Measurements from ENCODE around the gene MINDY4.

The MINDY4 gene

DNA sequence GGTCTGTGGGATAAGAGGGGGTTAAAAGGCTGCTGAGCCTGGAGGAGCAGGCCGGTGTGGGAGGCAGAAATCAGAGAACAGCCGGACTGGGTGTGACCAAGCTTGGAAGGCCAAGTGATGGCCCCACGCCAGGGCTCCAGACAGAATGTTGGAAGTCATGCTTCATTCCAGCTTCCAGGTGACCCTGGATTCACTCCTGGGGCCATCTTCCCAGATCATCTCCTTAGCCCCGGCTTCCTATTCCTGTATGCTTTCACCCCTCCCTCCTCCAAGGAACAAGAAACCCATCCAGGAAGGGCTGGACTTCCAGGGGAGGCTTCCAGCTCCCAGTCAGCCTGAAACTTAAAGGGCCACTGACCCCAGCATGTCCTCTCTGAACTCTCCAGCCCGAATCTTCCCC lies 18.2 kb upstream of the MINDY4 start:
- H3K9me3 Mint-ChIP-seq (ENCODE audit: low read depth) = no peaks in the 10 kb centered on the region
- no peaks in the 10 kb centered on the region for H3K27me3 Mint-ChIP-seq
- no peak overlapping the region for H3K4me3 Mint-ChIP-seq
- no peak overlapping the region for H3K27ac Mint-ChIP-seq
- no peaks in the 10 kb centered on the region for H3K4me1 Mint-ChIP-seq (ENCODE audit: low read depth)
- H3K36me3 Mint-ChIP-seq = no peaks in the 10 kb centered on the region

GRCh38 chr7:30754315-30754877 lies 16.8 kb upstream of the MINDY4 start:
- Mint-ChIP-seq H3K27me3 (no peaks in the 10 kb centered on the region), H3K4me1 (ENCODE audit: low read depth) (no peaks in the 10 kb centered on the region), H3K27ac (no peak overlapping the region), H3K4me3 (no peak overlapping the region), H3K36me3 (no peaks in the 10 kb centered on the region), H3K9me3 (ENCODE audit: low read depth) (no peaks in the 10 kb centered on the region)

- Mint-ChIP-seq H3K4me3 (no peak overlapping the region), H3K4me1 (ENCODE audit: low read depth) (no peaks in the 10 kb centered on the region), H3K27me3 (no peaks in the 10 kb centered on the region)
These were observed 15.6 kb upstream of the MINDY4 start for GRCh38 chr7:30755384-30756154.

DNA sequence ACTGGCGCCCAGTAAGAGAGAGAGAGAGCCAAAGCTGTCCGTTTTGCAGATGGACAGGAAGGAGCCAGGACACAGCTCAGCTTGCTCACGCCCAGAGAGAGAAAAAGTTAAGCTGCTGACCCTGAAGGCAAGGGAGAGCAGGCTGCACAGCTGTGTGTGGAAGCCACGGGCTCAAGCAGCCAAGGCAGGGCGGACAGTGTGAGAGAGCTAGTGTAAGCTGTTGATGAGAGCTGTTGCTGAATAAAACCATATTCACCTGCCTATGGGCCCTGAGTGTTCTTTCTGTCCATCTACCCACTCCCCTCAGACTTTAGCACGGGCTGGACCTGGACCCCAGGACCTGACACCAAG lies 13.9 kb upstream of the MINDY4 start:
- Mint-ChIP-seq H3K27me3 (no peaks in the 10 kb centered on the region), H3K9me3 (ENCODE audit: low read depth) (no peaks in the 10 kb centered on the region), H3K4me1 (ENCODE audit: low read depth) (no peaks in the 10 kb centered on the region), H3K36me3 (no peaks in the 10 kb centered on the region), H3K4me3 (no peak overlapping the region), H3K27ac (no peak overlapping the region)

More at GRCh38 chr7:30755384-30756154, 15.6 kb upstream of the MINDY4 start:
- no peaks in the 10 kb centered on the region for H3K36me3 Mint-ChIP-seq
- H3K27ac Mint-ChIP-seq = no peak overlapping the region
- no peaks in the 10 kb centered on the region for H3K9me3 Mint-ChIP-seq (ENCODE audit: low read depth)

- Mint-ChIP-seq H3K27ac (no peak overlapping the region), H3K4me1 (ENCODE audit: low read depth) (no peaks in the 10 kb centered on the region), H3K27me3 (no peaks in the 10 kb centered on the region), H3K9me3 (ENCODE audit: low read depth) (no peaks in the 10 kb centered on the region), H3K36me3 (no peaks in the 10 kb centered on the region), H3K4me3 (no peak overlapping the region)
These were observed 10.6 kb upstream of the MINDY4 start for GRCh38 chr7:30760514-30761213.

GRCh38 chr7:30761214-30762156 lies 9.7 kb upstream of the MINDY4 start:
- no peak overlapping the region for H3K27ac Mint-ChIP-seq
- H3K4me1 Mint-ChIP-seq (ENCODE audit: low read depth) = no peaks in the 10 kb centered on the region
- no peaks in the 10 kb centered on the region for H3K36me3 Mint-ChIP-seq
- H3K27me3 Mint-ChIP-seq = no peaks in the 10 kb centered on the region
- H3K4me3 Mint-ChIP-seq = no peak overlapping the region
- H3K9me3 Mint-ChIP-seq (ENCODE audit: low read depth) = no peaks in the 10 kb centered on the region

- no peaks in the 10 kb centered on the region for H3K36me3 Mint-ChIP-seq
- no peak overlapping the region for H3K4me3 Mint-ChIP-seq
- no peaks in the 10 kb centered on the region for H3K9me3 Mint-ChIP-seq (ENCODE audit: low read depth)
- H3K4me1 Mint-ChIP-seq (ENCODE audit: low read depth) = no peaks in the 10 kb centered on the region
- H3K27me3 Mint-ChIP-seq = no peaks in the 10 kb centered on the region
- H3K27ac Mint-ChIP-seq = no peak overlapping the region
These were observed 6.9 kb upstream of the MINDY4 start for GRCh38 chr7:30764030-30764975.

DNA sequence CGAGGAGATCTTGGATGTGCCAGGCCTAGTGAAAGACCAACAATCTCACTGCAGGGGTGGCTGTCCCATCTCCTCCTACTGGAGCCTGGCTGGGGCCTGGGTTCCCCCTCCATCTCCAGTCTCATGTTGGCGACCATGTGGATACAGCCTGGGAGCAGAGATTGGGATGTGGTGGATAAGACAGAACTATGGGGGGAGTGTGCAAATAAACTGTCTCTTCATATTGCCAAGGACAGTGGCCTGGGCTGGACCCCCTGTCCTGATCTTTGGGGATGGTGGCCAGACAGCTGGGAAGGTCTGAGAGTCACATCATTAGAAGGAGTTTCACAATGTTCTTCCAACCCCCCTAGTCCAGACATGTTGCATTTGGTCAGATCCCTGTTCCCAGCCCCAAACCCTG lies 5.8 kb upstream of the MINDY4 start:
- Mint-ChIP-seq H3K9me3 (ENCODE audit: low read depth) (no peaks in the 10 kb centered on the region), H3K27me3 (no peaks in the 10 kb centered on the region), H3K27ac (no peak overlapping the region), H3K36me3 (no peaks in the 10 kb centered on the region), H3K4me1 (ENCODE audit: low read depth) (peaks cover 1% of the 10 kb centered on the region), H3K4me3 (no peak overlapping the region)

- no peaks in the 10 kb centered on the region for H3K27me3 Mint-ChIP-seq
- H3K9me3 Mint-ChIP-seq (ENCODE audit: low read depth) = no peaks in the 10 kb centered on the region
- peaks cover 11% of the 10 kb centered on the region for H3K4me1 Mint-ChIP-seq (ENCODE audit: low read depth)
- H3K36me3 Mint-ChIP-seq = no peaks in the 10 kb centered on the region
- H3K27ac Mint-ChIP-seq = no peak overlapping the region
- peak overlapping the region; percentile 76 for H3K4me3 Mint-ChIP-seq
These were observed 408 bp upstream of the MINDY4 start for GRCh38 chr7:30770845-30771173.

- Mint-ChIP-seq H3K27ac (peak overlapping the region; percentile 93), H3K27me3 (no peaks in the 10 kb centered on the region), H3K36me3 (no peaks in the 10 kb centered on the region)
These were observed 736 bp downstream of the MINDY4 start for GRCh38 chr7:30771880-30772425.

DNA sequence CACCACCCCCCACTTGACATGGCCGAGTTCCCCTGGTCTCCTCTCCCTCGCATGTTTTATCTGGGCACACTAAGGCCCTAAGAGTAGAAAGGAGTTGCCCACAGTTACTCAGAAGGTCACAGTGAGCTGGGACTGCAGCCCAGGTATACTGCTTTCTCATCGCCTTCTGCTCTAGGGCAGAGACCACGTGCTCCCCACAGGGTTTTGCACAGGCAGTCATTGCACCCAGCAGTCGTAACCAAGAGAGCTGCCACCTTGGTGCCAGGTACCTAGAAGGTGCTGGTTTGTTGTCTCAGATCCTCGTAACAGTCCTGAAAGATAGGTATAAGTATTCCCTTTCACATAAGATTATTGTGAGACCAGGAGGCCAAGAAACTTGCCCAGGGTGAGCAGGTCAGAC lies 1.8 kb downstream of the MINDY4 start:
- H3K27me3 Mint-ChIP-seq = no peaks in the 10 kb centered on the region
- H3K9me3 Mint-ChIP-seq (ENCODE audit: low read depth) = no peaks in the 10 kb centered on the region
- no peak overlapping the region for H3K4me3 Mint-ChIP-seq
- peaks cover 11% of the 10 kb centered on the region for H3K4me1 Mint-ChIP-seq (ENCODE audit: low read depth)
- H3K36me3 Mint-ChIP-seq = no peaks in the 10 kb centered on the region
- no peak overlapping the region for H3K27ac Mint-ChIP-seq

More at GRCh38 chr7:30771880-30772425, 736 bp downstream of the MINDY4 start:
- Mint-ChIP-seq H3K9me3 (ENCODE audit: low read depth) (no peaks in the 10 kb centered on the region), H3K4me1 (ENCODE audit: low read depth) (peaks cover 11% of the 10 kb centered on the region), H3K4me3 (peak overlapping the region; percentile 93)

GRCh38 chr7:30775992-30776391 lies 4.8 kb downstream of the MINDY4 start:
- H3K9me3 Mint-ChIP-seq (ENCODE audit: low read depth) = no peaks in the 10 kb centered on the region

DNA sequence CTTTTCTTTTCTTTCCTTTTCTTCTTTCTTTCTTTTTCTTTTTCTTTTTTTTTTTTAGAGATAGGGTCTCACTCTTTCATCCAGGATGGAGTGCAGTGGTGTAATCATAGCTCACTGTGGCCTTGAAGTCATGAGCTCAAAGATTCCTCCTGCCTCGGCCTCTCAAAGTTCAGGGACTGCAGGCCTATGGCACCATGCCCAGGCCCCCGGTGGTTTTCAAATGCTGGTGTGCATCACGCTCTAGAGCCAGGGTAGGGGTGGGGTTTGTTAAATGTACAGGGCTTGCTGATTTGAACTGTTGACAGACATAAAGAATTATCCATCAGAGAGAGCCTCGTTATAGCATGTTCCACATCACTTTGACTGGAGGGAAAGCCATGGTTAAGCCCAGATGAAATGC lies 5.8 kb downstream of the MINDY4 start:
- no peak overlapping the region for H3K4me3 Mint-ChIP-seq
- no peaks in the 10 kb centered on the region for H3K9me3 Mint-ChIP-seq (ENCODE audit: low read depth)
- H3K27ac Mint-ChIP-seq = no peak overlapping the region
- H3K36me3 Mint-ChIP-seq = peaks cover 4% of the 10 kb centered on the region
- H3K4me1 Mint-ChIP-seq (ENCODE audit: low read depth) = peaks cover 3% of the 10 kb centered on the region
- no peaks in the 10 kb centered on the region for H3K27me3 Mint-ChIP-seq

More at GRCh38 chr7:30775992-30776391, 4.8 kb downstream of the MINDY4 start:
- Mint-ChIP-seq H3K36me3 (peaks cover 2% of the 10 kb centered on the region), H3K27me3 (no peaks in the 10 kb centered on the region), H3K27ac (no peak overlapping the region), H3K4me1 (ENCODE audit: low read depth) (peaks cover 4% of the 10 kb centered on the region), H3K4me3 (no peak overlapping the region)
